Measurements from ENCODE around the gene FRMD4A.
"Not testable (repeated sequence)": the region's sequence is repeated elsewhere in the genome, so short reads cannot be mapped to it uniquely, and the experiment has no call there.

The FRMD4A gene

DNA sequence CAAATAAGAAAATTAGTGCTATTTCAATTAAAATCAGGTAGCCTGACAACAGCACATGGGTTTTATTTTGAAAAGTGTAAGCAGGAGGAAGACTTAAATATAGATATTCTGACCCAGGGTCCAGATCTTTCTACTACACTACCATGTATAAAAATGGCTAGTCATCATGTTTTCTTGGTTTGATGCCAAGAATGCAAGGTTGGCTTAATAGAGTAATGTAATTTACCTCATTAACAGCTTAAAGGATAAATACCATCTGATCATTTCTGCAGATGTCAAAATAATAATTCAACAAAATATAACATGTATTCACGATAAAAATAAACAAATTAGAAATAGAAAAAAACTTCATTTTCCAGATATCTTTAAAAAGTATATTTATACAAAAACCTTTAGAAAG is 39.4 kb downstream of the FRMD4A start:
- no peak for DNase-seq

DNA sequence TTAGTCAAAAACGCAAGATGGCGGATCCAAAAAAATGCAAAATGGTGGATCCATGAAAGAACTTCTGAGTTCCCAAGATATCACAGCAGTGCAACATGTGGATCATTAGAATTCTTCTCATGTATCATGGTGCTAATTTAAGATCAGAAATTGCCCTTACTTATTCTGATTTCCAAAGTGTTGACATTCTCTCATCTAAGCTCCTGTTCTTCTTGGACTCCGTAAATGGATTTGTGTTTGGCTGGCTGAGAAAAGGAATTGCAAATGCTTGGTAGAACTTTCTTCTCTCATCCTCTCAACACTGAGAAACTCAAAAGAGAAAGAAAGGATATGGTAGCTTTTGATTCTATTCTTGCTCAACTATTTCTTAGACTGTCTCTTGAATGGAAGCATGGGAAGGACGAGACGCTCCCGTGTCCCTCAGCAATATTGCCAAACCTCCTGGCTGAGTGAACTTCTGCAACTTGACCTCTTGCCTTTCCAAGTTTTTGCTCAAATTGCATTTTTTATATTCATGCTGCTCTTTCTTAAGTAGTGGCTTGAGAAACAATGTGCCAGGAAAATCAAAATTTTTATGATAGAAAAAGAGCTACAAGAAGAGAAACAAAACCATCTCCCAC is 44.7 kb downstream of the FRMD4A start:
- DNase-seq: no peak

DNA sequence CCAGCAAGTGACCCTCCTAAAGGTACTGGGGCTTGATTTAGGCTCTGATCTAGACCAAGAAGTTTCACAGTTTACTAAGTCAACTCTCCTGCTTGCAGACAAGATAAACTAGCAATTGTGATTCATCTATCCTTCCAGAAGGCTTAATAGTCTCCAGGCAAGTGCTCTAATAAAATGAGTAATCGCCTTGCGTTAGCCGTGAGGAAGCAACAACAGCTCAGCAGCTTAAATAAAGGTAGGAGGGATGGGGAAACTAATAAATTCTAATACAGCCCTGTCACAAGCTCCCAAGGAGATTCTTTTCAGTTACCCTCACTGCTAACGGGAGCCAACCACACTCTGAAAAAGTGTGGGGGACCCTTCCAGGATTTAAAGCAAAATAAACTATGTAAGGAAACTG is 48.4 kb downstream of the FRMD4A start:
- DNase-seq: no peak

DNA sequence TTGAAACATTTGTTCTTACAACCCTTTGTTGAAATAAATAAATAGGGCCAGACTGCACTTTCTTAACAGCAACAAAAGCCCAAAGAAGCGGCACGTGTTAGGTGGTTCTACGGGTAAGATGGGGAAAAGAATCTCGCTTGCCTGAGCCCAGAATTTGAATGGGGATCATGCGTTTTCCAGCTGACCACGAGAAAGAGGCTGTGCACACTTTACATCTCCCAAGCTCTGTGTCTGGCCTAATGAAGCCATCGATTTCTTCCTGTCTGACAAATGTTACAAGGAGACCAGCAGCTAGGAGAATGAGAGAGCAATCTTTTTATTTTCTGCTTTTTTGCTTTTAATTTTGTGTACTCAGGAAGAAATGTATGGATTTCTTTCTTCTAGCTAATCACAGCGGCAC is 52.2 kb downstream of the FRMD4A start:
- DNase-seq: no peak

DNA sequence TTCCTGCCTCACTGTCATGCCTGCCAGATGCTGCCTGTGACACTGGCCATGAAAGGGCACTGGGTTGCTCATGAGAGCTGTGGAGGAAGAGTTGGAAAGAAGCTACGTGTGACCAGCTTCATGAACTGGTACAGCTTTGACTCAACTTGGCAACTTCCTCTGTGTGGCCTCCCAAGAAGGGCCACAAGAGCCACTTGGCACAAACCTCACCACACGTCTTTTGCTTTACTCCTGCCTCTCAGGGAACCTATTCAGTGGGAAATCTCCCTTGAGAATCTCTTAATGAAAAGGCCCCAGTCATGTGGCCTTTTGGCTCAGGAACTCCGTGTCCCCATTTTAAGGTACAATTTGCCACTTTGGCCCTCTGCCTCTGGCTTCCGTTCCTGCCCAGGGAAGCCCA is 54.5 kb downstream of the FRMD4A start:
- no peak for DNase-seq

DNA sequence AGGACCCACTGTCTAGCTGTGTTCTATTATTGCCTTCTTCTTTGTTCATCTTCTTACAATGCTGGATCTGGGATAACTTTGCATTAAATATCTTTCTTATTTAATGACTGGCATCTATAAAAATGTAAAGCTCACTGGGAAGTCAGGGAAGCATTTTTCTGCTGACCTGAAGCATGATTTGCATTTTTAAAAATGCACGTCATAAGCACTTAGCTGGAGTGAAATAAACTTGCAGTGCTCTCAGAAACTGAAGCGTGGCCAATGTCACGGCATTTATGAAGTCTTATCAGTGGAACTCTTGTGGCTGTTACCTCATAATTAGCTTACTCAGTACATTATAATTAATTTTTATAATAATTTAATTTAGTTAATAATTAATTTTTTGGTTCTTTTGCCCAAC is 59.1 kb downstream of the FRMD4A start:
- no peak for DNase-seq

DNA sequence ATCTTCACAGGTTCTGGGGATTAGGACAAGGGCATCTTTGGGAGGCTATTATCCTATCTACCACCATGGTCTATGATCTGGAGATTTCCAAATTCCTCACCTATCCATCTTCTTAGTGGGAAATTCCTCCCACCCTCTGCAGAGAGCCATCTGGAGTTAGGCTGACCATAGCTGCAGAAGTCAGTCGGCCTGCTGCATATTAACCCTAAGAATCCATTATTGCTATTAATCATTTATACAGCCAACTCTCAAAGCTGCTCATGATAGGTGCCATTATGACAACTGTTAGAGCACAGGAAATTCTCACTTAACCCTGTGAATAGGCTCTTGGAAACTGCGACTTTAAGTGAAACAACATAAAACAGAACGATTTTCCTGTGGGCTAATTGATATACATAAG is 60.4 kb downstream of the FRMD4A start:
- no peak for DNase-seq

DNA sequence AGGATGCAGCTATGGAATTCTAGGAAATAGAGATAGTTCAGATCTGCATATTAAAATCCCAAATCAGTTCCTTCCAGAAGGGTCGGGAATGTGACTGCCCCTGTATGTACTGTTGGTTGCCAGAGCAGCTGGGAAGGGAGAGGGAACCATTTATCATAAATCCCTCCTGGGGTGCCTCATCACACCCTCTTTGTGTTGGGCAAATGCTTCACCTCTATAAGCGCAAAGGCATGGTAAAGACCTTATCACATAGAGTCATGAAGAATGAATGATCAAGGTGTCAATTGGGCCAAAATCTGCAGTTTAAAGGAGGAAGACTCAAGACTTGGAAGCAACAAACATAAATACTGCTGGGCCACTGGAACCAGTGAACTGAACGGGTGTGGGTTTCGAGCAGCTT is 65.0 kb downstream of the FRMD4A start:
- DNase-seq: no peak

DNA sequence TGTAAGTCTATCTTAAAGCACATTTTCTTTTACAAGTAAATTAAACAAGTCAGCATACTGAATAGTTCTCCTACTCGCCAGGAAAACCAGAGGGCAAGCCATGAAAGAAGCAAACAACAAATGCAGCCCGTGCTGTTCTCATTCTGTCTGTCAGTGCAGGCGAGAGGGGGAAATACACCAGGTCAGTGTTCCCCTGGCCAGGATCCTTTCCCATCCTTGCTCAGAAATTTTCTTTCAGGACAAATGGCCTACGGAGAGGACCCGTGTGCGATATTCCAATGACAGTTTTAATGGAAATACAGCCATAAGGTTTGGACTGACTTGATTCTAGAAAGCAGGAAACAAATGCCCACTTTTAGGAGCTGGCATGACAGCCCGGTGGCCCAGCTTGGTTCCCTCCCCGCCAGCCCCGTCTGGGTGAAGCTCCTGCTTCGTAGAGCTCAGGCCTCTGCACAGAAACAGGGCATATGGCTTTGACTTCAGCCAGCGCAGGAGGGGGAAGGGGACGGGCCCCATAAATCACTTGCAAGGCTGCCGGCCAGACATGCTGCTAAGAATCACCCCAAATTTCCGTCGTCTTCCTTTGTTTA is 67.8 kb downstream of the FRMD4A start:
- DNase-seq: no peak

DNA sequence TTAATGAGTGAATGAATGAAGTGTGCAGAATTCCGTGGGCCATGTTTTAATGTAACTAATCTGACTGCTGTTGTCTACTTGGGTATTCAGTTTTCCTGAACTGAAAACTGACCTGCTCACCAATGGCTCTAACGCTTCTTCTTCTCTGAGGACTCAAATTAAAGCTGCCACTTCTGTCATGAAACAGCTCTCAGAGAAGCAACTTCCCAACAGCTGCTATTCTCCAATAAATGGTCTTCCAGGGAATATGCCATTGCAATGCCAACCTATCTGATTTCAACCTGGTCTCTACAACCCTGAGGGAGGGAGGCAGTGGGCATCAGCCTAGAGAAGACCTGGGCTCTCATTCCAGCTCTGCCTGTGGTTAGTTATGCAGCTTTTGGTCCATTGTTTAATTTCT is 69.4 kb downstream of the FRMD4A start:
- no peak for DNase-seq

DNA sequence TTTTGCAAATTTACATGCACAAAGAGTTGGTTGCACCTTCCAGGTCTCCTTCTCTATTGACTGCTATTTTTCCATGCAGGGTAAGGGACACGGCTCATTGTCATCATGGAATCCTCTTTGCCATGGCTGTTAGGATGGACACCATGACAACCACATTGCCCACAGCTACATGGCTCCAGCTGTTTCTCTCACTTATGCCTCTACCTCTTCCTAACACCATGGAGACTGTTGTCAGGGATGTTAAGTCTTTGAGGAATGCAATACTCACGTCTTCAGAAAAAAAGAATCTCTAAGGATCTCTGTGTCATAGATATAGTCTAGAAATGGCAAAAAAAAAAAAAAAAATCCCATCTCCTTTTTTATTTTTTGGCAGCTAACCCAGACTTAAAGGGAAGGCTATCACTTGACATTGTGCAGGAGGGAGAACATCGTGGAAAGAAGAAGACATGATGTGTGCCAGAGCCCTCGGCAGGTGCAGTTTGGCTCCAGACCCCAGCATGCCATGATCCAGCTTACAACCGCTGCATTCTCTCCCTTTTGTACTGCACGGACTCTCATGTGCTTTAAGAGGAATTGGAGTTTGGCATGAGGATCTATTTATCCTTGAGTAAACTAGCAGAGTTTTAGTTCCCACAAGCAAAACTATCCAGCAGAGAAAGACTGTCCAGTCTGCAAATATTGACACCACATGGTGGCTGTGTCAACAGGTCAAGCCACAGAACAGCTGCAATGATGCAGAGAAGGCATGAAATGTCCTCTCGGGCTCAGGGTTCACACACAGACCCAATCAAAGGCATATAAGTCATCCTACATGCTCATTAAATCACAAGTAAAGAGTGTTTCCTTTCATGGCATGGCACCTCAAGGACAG is 70.8 kb downstream of the FRMD4A start:
- DNase-seq: no peak

DNA sequence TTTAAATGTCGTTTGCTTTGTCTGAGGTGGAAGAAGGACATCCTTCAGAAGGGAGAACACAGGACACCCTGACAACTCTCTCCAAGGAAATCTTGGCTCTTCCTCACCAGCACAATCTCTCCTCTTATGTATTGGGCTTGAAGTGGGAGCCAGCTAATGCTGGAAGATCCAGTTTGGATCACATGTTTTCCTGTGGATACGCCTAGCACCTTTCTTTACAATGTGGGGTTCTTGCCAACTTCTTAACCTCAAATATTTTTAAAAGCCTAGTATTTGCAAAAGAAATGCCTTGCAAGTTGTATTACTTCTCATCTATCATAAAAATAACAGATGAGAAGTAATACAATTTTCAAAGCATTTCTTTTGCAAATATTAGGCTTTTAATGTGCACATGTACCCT is 76.4 kb downstream of the FRMD4A start:
- no peak for DNase-seq

DNA sequence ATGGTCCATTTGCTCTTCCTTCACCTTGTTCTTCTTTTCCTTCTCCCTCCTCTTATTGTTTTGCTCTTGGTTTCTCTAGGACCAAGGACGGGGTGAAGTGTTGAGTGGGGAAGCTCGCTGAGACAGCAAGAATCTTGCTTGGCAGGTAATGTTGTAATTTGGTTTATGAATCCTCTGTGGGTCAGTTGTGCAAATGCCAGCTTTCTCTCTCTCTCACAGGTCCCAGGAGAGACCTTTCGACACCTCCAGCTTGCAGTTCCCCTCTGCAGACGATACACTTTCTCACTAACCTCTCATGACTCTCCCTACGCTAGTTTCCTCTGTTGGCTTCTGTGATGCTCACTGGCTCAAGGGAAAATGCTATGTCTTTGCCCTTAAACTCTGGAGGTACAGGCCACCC is 77.0 kb downstream of the FRMD4A start:
- DNase-seq: no peak

DNA sequence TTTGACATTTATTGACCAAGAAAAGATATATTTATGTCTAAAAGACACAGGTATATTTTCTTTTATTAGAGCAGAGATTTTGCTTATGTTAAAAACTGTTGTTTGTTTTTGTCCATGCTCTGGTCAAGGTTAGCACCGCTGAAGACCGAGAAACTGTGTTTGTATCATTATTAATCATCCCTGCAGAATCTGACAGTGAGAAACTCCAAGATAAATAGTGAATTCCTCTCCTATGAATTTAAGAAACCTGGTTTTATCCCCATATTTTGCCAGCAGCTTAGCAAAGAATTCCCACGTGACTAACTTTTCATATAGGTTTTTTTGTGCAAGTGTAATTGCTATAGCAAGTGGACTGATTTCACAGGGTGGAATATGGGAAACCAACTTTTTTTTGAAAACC is 77.6 kb downstream of the FRMD4A start:
- DNase-seq: no peak

DNA sequence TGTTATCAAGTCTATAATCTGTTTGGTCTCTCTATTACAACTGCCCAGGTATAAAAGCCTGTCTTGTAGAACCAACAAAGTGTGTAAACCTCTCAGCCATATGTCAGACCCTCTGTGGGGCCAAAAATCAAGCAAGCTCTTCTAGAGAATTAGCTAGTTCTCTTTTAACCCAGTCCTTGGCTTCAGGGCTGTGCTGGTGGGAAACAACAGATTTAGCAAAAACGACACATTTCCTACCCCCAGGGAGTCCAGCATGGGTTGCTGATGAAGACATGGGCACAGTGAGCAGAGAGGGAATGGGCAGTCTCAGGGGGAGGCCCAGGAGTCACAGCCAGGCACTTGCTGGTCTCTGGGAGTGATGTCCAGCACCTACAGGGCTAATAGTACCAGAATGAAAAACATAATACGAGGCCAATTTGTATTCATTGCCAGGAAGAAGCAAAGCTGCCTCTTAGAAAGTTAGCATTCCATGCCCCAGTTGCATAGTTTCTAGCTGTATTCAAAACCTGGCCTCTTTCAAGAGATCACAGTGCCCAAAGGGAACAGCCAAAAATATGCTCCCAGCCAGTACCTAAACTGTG is 80.1 kb downstream of the FRMD4A start:
- DNase-seq: no peak

DNA sequence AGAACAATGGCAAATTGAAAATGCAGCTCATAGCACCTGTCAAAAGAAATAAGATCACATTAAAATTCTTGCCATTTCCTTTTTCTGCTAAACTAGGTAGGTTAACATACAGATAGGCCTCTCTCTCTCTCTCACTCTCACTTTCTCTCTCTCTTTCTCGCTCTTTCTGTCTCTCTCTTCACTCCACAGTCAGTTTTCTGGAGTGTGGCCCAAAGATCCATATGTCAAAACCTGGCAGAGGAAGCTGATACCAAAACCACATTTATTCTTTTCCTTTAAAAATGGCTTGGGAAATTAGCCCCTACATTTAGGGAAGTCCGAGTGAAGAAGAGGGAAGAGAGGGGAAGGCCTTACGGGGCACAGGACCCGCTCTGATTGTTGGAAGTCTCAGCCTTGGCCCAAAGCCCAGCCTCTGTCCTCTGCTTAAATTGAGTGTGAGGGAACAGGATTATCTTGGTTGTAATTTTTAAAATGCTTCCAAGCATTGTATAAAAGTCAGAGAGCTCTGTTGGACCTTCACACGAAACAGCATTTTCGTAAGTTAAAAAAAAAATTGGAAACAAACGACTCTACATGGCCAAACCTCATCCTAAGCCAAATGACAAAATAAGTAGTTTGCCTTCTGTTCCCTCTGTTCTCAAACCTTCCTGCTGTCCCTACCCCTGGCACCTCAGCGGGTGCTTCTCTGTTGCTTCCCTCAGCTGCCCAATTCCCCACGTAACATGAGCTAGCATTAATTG is 83.2 kb downstream of the FRMD4A start:
- no peak for DNase-seq

DNA sequence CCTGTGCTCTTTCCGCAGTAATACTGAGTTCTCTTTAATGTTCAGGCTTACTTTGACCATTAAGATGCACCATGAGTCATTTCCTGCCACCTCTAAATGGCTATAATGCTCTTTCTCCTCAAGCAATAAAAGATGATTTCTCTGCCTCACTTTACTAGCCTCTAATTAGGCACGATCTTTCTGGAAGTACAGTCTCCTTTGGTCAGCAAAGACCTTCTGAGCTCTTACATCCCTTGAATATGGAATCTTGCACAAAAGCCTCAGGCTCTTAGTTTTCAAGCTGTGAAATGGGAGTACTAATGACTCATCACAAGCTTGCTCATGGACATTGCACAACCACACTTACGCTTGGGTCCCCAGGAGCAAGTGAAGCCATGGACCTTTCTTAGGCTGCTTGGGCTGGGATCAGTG is 85.9 kb downstream of the FRMD4A start:
- DNase-seq: no peak

DNA sequence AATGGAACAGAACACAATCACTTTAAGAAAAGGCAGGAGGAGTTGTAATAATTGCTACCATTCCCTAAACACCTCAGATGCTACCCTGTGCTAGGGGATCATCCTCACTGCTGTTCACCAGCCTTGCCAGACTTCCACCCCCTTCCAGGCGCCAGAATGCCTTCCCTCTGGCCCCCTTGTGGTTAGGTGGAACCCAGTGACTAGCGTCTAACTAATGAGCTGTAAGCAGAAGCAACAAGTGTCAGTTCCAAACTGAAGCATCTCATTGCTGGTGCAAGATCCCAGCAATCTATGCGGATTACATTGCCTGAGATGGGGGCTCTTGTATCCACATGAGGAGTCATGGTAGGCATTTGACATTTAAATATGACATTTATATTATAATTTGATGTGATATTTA is 86.6 kb downstream of the FRMD4A start:
- no peak for DNase-seq

DNA sequence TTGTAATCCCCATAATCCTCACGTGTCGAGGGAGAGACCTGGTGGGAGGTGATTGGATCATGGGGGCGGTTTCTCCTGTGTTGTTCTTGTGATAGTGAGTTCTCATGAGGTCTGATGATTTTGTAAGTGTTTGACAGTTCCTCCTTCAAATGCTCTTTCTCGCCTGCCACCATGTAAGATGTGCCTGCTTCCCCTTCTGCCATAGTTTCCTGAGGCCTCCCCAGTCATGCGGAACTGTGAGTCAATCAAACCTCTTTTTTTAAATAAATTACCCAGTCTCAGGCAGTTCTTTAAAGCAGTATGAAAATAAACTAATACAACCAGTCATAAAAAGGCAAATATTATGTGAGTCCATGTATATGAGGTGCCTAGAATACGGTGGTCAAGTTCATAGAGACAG is 87.5 kb downstream of the FRMD4A start:
- DNase-seq: no peak

DNA sequence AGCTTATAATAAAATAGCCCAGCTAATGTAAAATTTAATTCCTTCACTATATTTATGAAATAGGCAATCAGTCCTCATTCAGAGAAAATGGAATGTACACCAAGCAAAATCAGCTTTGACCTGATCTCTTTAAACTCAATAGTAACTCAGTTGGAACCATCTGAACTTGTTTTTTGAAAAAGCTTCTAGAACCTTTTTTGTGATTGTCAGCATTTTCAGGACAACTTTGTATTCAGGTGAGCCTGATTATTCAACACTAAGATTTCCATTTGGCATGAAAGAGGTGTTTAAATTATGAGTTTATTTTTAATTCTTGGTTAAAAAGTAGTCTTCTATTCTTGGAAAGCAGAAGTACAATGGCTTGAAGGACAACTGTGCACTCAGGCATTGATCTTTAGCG is 89.5 kb downstream of the FRMD4A start:
- DNase-seq: no peak

DNA sequence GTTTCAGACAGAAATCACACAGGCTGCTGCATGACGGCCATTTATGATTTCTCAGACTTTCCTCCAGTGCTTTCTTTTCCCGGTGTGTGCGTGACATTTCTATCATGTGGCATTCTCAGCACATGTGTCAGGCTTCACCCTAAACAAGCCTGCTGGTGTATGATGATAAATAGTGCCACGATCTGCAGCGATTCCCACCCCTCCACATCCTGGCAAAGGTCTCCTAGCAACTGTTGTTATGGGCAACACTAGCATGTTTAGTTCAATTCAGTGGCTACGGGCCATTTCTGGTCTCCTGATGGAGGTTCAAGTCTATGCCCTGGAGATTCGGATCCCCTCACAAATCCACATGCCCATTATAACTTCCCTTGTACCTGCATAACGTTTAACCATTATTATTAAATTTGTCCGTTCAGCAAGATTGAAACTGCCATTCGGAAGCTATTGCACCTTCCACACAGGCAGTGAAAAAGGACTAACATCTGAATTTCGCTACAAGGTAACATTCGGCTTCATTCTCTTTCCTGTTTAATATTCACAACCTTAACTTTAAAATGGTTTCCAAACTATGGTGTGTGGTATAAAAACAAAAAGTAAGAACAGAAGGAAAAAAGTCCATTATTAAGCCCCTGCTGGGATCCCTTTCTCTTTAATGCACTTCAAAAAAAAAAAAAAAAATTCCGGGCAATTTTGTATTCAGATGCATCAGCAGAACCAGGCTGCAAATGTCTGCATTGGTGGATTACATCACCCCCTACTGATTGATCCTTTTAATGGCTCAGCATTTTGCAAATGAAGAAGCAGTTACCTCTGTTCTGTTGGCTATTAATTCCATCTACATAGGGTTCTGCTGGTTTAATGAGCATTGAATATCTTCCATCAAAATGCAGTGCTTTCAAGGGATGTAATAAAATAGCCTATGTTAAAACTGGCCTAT is 90.2 kb downstream of the FRMD4A start:
- peak; percentile 7 for DNase-seq

DNA sequence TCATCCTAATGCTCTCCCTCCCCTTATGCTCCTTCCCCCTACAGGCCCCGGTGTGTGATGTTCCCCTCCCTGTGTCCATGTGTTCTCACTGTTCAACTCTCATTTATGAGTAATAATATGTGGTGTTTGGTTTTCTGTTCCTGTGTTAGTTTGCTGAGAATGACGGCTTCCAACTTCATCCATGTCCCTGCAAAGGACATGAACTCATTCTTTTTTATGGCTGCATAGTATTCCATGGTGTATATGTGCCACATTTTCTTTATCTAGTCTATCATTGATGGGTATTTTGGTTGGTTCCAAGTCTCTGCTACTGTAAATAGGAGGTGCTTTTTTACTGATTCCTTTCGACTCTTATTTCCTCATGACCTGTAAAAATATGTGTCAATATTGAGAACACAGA is 92.1 kb downstream of the FRMD4A start:
- DNase-seq: not testable (repeated sequence)

Data from COR-L47 (cell line).